Right atrium auricular region (tissue), 2 donors: Measurements from ENCODE around the gene TMEM163. TPM values are rescaled to one million over a fixed set of nuclear protein-coding genes. Genes with fewer than 3 reads are reported as not detected.

Experiments used
- DNase-seq: peaks from one replicate; pipeline ENCODE4 v3.0.0-alpha.2; 2019; ENCODE audit warnings: low spot score
- H3K27ac ChIP-seq, 2 donors: fragments of 200-600 bp; sonication (generic); 1 replicate in 1 of 2; 2 replicates in 1 of 2; pipeline ENCODE4 v1.5.1; 2016 to 2019
- H3K27me3 ChIP-seq, 2 donors: fragments of 200-600 bp; sonication (generic); one replicate each; pipeline versions ENCODE4 v1.5.1 to v1.6.0; 2017 to 2019
- H3K36me3 ChIP-seq: fragments of 200-600 bp; sonication (generic); one replicate; pipeline ENCODE4 v1.5.1; 2016
- H3K4me1 ChIP-seq, 2 donors: fragments of 200-600 bp; sonication (generic); one replicate each; pipeline versions ENCODE4 v1.5.1 to v1.6.0; 2017 to 2019
- H3K4me3 ChIP-seq, 2 donors: fragments of 200-600 bp; sonication (generic); 1 replicate in 1 of 2; 2 replicates in 1 of 2; pipeline ENCODE4 v1.5.1; 2017 to 2019; ENCODE audit warnings: mild to moderate bottlenecking in 1 of 2, moderate library complexity in 1 of 2
- H3K9me3 ChIP-seq, 2 donors: fragments of 200-600 bp; sonication (generic); one replicate each; pipeline ENCODE4 v1.5.1; 2019
- total RNA-seq, 2 donors: library from RNA; depleted of rRNA; stranded (reverse); fragments of >200 nt; gene quantifications; one replicate each; pipeline ENCODE4 v1.1.0, GENCODE V29; 2016
- TF ChIP-seq, protein P1 (sequence below), 2 donors: fragments of 200-600 bp; sonication (generic); IDR thresholded peaks; one replicate each; pipeline ENCODE4 v1.5.1; 2019; ENCODE audit warnings: antibody characterized with exemption in 2 of 2

The TMEM163 gene
- total RNA-seq, 2 donors from 2014 or later, result 3.1 to 8.9 TPM

- TF ChIP-seq, protein P1, sequence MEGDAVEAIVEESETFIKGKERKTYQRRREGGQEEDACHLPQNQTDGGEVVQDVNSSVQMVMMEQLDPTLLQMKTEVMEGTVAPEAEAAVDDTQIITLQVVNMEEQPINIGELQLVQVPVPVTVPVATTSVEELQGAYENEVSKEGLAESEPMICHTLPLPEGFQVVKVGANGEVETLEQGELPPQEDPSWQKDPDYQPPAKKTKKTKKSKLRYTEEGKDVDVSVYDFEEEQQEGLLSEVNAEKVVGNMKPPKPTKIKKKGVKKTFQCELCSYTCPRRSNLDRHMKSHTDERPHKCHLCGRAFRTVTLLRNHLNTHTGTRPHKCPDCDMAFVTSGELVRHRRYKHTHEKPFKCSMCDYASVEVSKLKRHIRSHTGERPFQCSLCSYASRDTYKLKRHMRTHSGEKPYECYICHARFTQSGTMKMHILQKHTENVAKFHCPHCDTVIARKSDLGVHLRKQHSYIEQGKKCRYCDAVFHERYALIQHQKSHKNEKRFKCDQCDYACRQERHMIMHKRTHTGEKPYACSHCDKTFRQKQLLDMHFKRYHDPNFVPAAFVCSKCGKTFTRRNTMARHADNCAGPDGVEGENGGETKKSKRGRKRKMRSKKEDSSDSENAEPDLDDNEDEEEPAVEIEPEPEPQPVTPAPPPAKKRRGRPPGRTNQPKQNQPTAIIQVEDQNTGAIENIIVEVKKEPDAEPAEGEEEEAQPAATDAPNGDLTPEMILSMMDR (IDR thresholded peaks at IDR 0.05), result no peak
- peaks cover 0 to 18% of the 10 kb centered on the region in 2 donors for H3K4me1 ChIP-seq
- H3K27ac ChIP-seq, result no peak overlapping the region
- no peak overlapping the region for H3K4me3 ChIP-seq
- H3K9me3 ChIP-seq, result no peaks in the 10 kb centered on the region
- H3K27me3 ChIP-seq, result no peaks in the 10 kb centered on the region
- peaks cover 26% of the 10 kb centered on the region for H3K36me3 ChIP-seq
- DNase-seq, result no peak
Observed at GRCh38 chr2:134452042-134452733, 266.6 kb downstream of the TMEM163 start.

DNA sequence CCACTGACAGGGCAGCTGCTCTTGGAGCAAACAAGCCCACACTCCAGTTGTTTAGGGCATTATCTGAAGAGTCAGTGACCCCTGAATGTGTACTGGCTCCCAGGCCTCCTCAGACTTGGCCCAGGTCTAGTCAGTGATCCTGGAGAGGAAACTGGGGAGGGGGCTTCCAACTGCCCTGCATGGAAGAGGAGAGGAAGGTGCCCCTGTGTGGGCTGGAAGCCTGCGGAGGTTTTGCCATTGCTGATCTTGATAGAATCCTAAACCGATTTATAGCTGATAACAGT lies 267.5 kb downstream of the TMEM163 start:
- no peak overlapping the region for H3K27ac ChIP-seq
- H3K4me3 ChIP-seq, result no peak overlapping the region
- H3K36me3 ChIP-seq, result peaks cover 26% of the 10 kb centered on the region
- peaks cover 0 to 25% of the 10 kb centered on the region in 2 donors for H3K4me1 ChIP-seq
- DNase-seq, result no peak
- TF ChIP-seq, protein P1 (IDR thresholded peaks at IDR 0.05), result no peak
- no peaks in the 10 kb centered on the region for H3K9me3 ChIP-seq
- H3K27me3 ChIP-seq, result no peaks in the 10 kb centered on the region

GRCh38 chr2:134449751-134450513 lies 268.9 kb downstream of the TMEM163 start:
- Histone ChIP-seq H3K27ac (peak overlapping the region; percentile 12 to 38), H3K4me1 (peaks cover 0 to 32% of the 10 kb centered on the region in 2 donors), H3K27me3 (no peaks in the 10 kb centered on the region), H3K36me3 (peaks cover 30% of the 10 kb centered on the region), H3K9me3 (no peaks in the 10 kb centered on the region), H3K4me3 (no peak overlapping the region)
- DNase-seq, result no peak
- TF ChIP-seq, protein P1 (IDR thresholded peaks at IDR 0.05), result no peak

DNA sequence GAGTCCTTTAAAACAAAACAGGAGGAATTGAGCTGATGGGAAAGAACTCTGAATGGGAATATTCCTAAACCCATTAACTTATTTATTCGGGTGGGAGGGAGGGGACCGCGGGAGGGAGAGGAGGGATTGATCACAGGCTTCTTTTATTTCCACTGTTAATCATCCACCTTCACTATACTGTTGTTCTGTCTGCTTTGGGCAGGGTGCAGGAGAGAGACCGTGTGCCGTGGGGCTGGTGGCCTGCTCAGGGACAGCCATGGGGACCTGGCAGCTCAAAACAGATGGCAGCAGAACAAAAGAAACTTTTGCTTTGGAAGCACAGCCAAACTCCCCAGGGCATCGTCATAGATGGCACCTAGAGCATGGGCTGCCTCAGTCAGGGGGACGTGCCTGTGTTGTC lies 269.6 kb downstream of the TMEM163 start:
- peaks cover 0 to 28% of the 10 kb centered on the region in 2 donors for H3K4me1 ChIP-seq
- TF ChIP-seq, protein P1 (IDR thresholded peaks at IDR 0.05), result no peak
- no peaks in the 10 kb centered on the region for H3K27me3 ChIP-seq
- H3K27ac ChIP-seq, result no peak overlapping the region
- H3K4me3 ChIP-seq, result no peak overlapping the region
- no peaks in the 10 kb centered on the region for H3K9me3 ChIP-seq
- DNase-seq, result no peak
- H3K36me3 ChIP-seq, result peaks cover 37% of the 10 kb centered on the region

GRCh38 chr2:134448650-134449049 lies 270.1 kb downstream of the TMEM163 start:
- Histone ChIP-seq H3K4me3 (no peak overlapping the region), H3K9me3 (no peaks in the 10 kb centered on the region), H3K27me3 (no peaks in the 10 kb centered on the region), H3K27ac (no peak overlapping the region), H3K4me1 (peaks cover 0 to 29% of the 10 kb centered on the region in 2 donors), H3K36me3 (peaks cover 37% of the 10 kb centered on the region)
- TF ChIP-seq, protein P1 (IDR thresholded peaks at IDR 0.05), result no peak
- no peak for DNase-seq
